ENCODE data around the gene STMP1. TPM values are rescaled to one million over a fixed set of nuclear protein-coding genes. Genes with fewer than 3 reads are reported as not detected.

STMP1 gene
- total and polyA plus RNA-seq, 2 of the 4 experiments (the other 2 are of a cell fraction), result 6.1 to 28.3 TPM

DNA sequence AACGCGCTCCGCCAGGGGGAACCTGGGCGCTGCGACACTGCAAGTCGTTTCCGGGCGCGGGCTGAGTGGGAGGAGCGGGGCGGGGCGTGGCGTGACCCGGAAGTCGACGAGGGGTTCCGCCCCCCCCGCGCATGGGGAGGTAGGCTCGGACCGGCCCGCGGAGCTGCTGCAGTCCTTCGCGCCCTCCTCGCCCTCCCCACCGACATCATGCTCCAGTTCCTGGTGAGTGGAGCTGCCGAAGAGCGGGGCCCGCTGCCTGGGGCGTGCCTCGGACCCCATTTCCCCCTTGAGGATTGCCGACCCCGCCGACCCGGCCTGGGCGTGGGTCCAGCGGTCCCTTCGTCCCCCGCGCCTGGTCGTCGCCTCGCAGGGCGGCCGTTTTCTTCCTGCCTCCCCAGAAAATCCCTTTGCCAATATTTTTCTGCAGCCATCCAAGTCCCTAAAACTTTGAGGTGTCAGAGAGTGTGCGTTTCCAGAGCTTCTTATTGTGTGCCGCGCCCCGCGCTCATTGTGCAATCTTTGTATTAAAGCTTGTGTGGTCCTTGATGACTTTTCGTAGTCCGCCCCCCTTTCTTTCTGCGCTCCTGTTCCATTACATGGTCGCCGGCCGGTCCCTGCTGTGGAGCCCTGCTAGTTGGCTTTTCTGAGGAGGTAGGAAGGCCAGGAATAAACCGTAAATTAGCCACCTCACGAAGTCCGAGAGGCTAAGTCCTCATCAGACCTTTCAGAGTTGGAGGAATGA, at the start of gene STMP1 (continued):
- TF ChIP-seq, protein P1, sequence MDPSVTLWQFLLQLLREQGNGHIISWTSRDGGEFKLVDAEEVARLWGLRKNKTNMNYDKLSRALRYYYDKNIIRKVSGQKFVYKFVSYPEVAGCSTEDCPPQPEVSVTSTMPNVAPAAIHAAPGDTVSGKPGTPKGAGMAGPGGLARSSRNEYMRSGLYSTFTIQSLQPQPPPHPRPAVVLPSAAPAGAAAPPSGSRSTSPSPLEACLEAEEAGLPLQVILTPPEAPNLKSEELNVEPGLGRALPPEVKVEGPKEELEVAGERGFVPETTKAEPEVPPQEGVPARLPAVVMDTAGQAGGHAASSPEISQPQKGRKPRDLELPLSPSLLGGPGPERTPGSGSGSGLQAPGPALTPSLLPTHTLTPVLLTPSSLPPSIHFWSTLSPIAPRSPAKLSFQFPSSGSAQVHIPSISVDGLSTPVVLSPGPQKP (IDR thresholded peaks at IDR 0.05; ENCODE audit: borderline replicate concordance, low read depth, low read length), result no peak
- no peak for TF ChIP-seq RFX5 (IDR thresholded peaks at IDR 0.05; ENCODE audit: low read depth, low read length)
- no peak for TF ChIP-seq RCOR1 (IDR thresholded peaks at IDR 0.05; ENCODE audit: insufficient replicate concordance, low read length)
- TF ChIP-seq MXI1 (IDR thresholded peaks at IDR 0.05; ENCODE audit: borderline replicate concordance, low read depth, low read length), result 0 out of 2 replicates have a peak, but pooled peaks have one; percentile 42
- peak; percentile 85; the same call in 1 of the 2 replicates for TF ChIP-seq NFE2L2 (IDR thresholded peaks at IDR 0.05; ENCODE audit: low read depth, low read length)

All from IMR-90 (cell line).